HG03060 (cell line): ENCODE results near the gene MAVS.

Experiments
- ATAC-seq: cut with Tn5 transposase; IDR thresholded peaks from one replicate; pipeline ENCODE4 v1.9.1; 2021; ENCODE audit warnings: low read depth, moderate number of reproducible peaks; ENCODE audit not compliant: unreplicated experiment

The MAVS gene

GRCh38 chr20:3847429-3847940 is 851 bp downstream of the MAVS start:
- no peak for ATAC-seq

GRCh38 chr20:3848565-3848964 is 1.9 kb downstream of the MAVS start:
- no peak for ATAC-seq

GRCh38 chr20:3854462-3854871 is 7.8 kb downstream of the MAVS start:
- ATAC-seq = no peak

- ATAC-seq = no peak
These were observed 10.8 kb downstream of the MAVS start for GRCh38 chr20:3857405-3857804.

GRCh38 chr20:3858689-3859088 is 12.1 kb downstream of the MAVS start:
- no peak for ATAC-seq

GRCh38 chr20:3861191-3861590 is 14.6 kb downstream of the MAVS start:
- no peak for ATAC-seq

- ATAC-seq = no peak
These were observed 15.7 kb downstream of the MAVS start for GRCh38 chr20:3862333-3862732.

GRCh38 chr20:3863317-3863716 is 16.7 kb downstream of the MAVS start:
- ATAC-seq = no peak

GRCh38 chr20:3864518-3864917 is 17.9 kb downstream of the MAVS start:
- no peak for ATAC-seq

- ATAC-seq = no peak
These were observed 18.7 kb downstream of the MAVS start for GRCh38 chr20:3865152-3865886.

- no peak for ATAC-seq
These were observed 19.3 kb downstream of the MAVS start for GRCh38 chr20:3865887-3866407.

GRCh38 chr20:3866464-3866863 is 19.8 kb downstream of the MAVS start:
- ATAC-seq = no peak

- no peak for ATAC-seq
These were observed 21.2 kb downstream of the MAVS start for GRCh38 chr20:3867802-3868201.

- ATAC-seq = no peak
These were observed 23.4 kb downstream of the MAVS start for GRCh38 chr20:3869839-3870634.

- no peak for ATAC-seq
These were observed 25.1 kb downstream of the MAVS start for GRCh38 chr20:3871550-3872265.

GRCh38 chr20:3873507-3873906 is 26.9 kb downstream of the MAVS start:
- no peak for ATAC-seq

- ATAC-seq = no peak
These were observed 27.7 kb downstream of the MAVS start for GRCh38 chr20:3874194-3874844.

- no peak for ATAC-seq
These were observed 28.8 kb downstream of the MAVS start for GRCh38 chr20:3875378-3875974.

GRCh38 chr20:3876000-3876399 is 29.4 kb downstream of the MAVS start:
- no peak for ATAC-seq

- ATAC-seq = no peak
These were observed 30.0 kb downstream of the MAVS start for GRCh38 chr20:3876676-3877075.
